ENCODE measurements around the gene SHB. TPM values are rescaled to one million over a fixed set of nuclear protein-coding genes. Genes with fewer than 3 reads are reported as not detected.

Gene SHB
- total RNA-seq, 1 experiment from 2014 or later: 28.7 TPM

- H3K9ac ChIP-seq (ENCODE audit: low read length): no peak overlapping the region
- POLR2A ChIA-PET: no interaction called here
- CTCF ChIA-PET: no interaction called here
- H3K27me3 ChIP-seq (ENCODE audit: insufficient read depth, low read length): no peaks in the 10 kb centered on the region
- no peak overlapping the region for H3K4me3 ChIP-seq (replicated peaks in 1 of 2; ENCODE audit: low read depth in 1 of 2, low read length in 2 of 2)
- peaks cover 14% of the 10 kb centered on the region; the same call in 1 of the 2 replicates for H3K79me2 ChIP-seq (ENCODE audit: insufficient read depth, low read length)
- ATAC-seq (no peak), DNase-seq (ENCODE audit: low read depth, low spot score) (no peak)
- H2AFZ ChIP-seq (ENCODE audit: low read depth, low read length, poor library complexity, severe bottlenecking): no peak overlapping the region
- intact Hi-C loops (cut with micrococcal nuclease): no loop called here
- no TSS peak for BruUV-seq (replicated peaks)
- 0 out of 2 replicates have a peak, but pooled peaks cover 4% of the 10 kb centered on the region for H4K20me1 ChIP-seq (ENCODE audit: insufficient read depth)
- TF ChIP-seq POLR2A (IDR thresholded peaks at IDR 0.05; ENCODE audit: borderline replicate concordance, extremely low read depth, insufficient read depth, insufficient read length): no peak
- no peak for TF ChIP-seq SP1 (IDR thresholded peaks at IDR 0.05; ENCODE audit: low read depth)
- no peak for TF ChIP-seq EGR1 (IDR thresholded peaks at IDR 0.05; ENCODE audit: low read depth)
- no peak for TF ChIP-seq POLR2AphosphoS5 (IDR thresholded peaks at IDR 0.05; ENCODE audit: low read depth, low read length)
- TF ChIP-seq REST (IDR thresholded peaks at IDR 0.05; ENCODE audit: low read depth): no peak
- no peak for TF ChIP-seq SRF (IDR thresholded peaks at IDR 0.05; ENCODE audit: low read depth)
- no peak for TF ChIP-seq FOSL1 (IDR thresholded peaks at IDR 0.05; ENCODE audit: low read depth)
- no peak for TF ChIP-seq ZFX (IDR thresholded peaks at IDR 0.05)
- TF ChIP-seq SIN3A (IDR thresholded peaks at IDR 0.05; ENCODE audit: low read depth): no peak
- TF ChIP-seq EZH2 (IDR thresholded peaks at IDR 0.05): no peak
- no peak for TF ChIP-seq CBX3 (IDR thresholded peaks at IDR 0.05; ENCODE audit: low read depth)
- TF ChIP-seq JUND (IDR thresholded peaks at IDR 0.05): no peak
- no peak for TF ChIP-seq ZBTB33 (IDR thresholded peaks at IDR 0.05; ENCODE audit: extremely low read depth, insufficient replicate concordance, low read length)
- TF ChIP-seq TCF7L2 (IDR thresholded peaks at IDR 0.05; ENCODE audit: borderline replicate concordance, extremely low read depth, insufficient read depth, insufficient read length): no peak
- no peak for TF ChIP-seq CEBPB (IDR thresholded peaks at IDR 0.05; ENCODE audit: low read depth)
- no peak for TF ChIP-seq YY1 (IDR thresholded peaks at IDR 0.05; ENCODE audit: extremely low read depth, insufficient replicate concordance, low read depth, low read length)
- no peak for TF ChIP-seq EZH2phosphoT487 (IDR thresholded peaks at IDR 0.05; ENCODE audit: borderline replicate concordance)
- TF ChIP-seq CTCF (IDR thresholded peaks at IDR 0.05 in 2 of 3, conservative IDR thresholded peaks at IDR 0.05 in 1 of 3; ENCODE audit: borderline replicate concordance in 1 of 3, insufficient read depth in 1 of 3, low read depth in 2 of 3, low read length in 2 of 3): no peak
- H3K27ac ChIP-seq (ENCODE audit: low read depth, low read length): no peak overlapping the region
- peaks cover 23 to 47% of the 10 kb centered on the region in 2 experiments for H3K4me1 ChIP-seq (ENCODE audit: control insufficient read depth in 1 of 2, insufficient read depth in 2 of 2, low read length in 2 of 2)
- H3K9me3 ChIP-seq (ENCODE audit: control insufficient read depth in 1 of 2, insufficient read depth in 1 of 2, low read depth in 1 of 2, low read length in 2 of 2): no peaks in the 10 kb centered on the region
- H3K36me3 ChIP-seq (ENCODE audit: control insufficient read depth in 1 of 2, insufficient read depth in 2 of 2, low read length in 2 of 2): no peaks in the 10 kb centered on the region
- RAD21 ChIA-PET (ENCODE audit: low non-redundant PET in 1 of 2, low total read pairs in 2 of 2, uncharacterized antibody in 2 of 2, unreplicated experiment in 2 of 2): no interaction called here
- no peak overlapping the region for H3K4me2 ChIP-seq (ENCODE audit: low read length)
- H3K9me2 ChIP-seq (ENCODE audit: insufficient read depth): no peaks in the 10 kb centered on the region
These were observed 109.1 kb downstream of the SHB start for GRCh38 chr9:37959976-37960375.
